PC-3 (cell line): ENCODE measurements around the gene ARFIP1. TPM values are rescaled to one million over a fixed set of nuclear protein-coding genes. Genes with fewer than 3 reads are reported as not detected.

Experiments
- ATAC-seq: fragments of 200-7000 bp; cut with Tn5 transposase; 2 replicates; pipeline ENCODE4 v1.9.1; 2020; ENCODE audit warnings: mild to moderate bottlenecking, moderate library complexity
- BruUV-seq: library from RNA; stranded (reverse); fragments of 400-500 nt; replicated peaks from 2 replicates; lab custom pipeline; 2021; lab: Mats Ljungman, UMichigan
- CTCF ChIA-PET: fragments of 300-600 bp; sonication (Branson Sonifier 250); formaldehyde crosslinking; loops from one replicate; lab custom pipeline; 2022; ENCODE audit warnings: antibody characterized with exemption; lab: Charles Lee
- POLR2A ChIA-PET: fragments of 300-600 bp; sonication (Branson Sonifier 250); formaldehyde crosslinking; loops from one replicate; lab custom pipeline; 2022; ENCODE audit warnings: antibody characterized with exemption; ENCODE audit not compliant: unreplicated experiment; lab: Charles Lee
- DNase-seq: peaks from one replicate; pipeline ENCODE4 v3.0.0-alpha.2; 2015
- H2AFZ ChIP-seq: fragments of 300-600 bp; sonication (generic); 2 replicates; pipeline ENCODE4 v1.6.0; 2016; ENCODE audit warnings: antibody characterized with exemption, low read length
- H3F3A ChIP-seq: fragments of 300-600 bp; sonication (generic); one replicate; pipeline ENCODE4 v1.6.0; 2017; ENCODE audit warnings: antibody characterized with exemption, low read length, control low read depth, mild to moderate bottlenecking; ENCODE audit not compliant: unreplicated experiment
- H3K27ac ChIP-seq: fragments of 300-600 bp; sonication (generic); 2 replicates; pipeline ENCODE4 v1.5.1; 2016; ENCODE audit warnings: mild to moderate bottlenecking, low read length
- H3K27me3 ChIP-seq: fragments of 300-600 bp; sonication (generic); 2 replicates; pipeline ENCODE4 v1.6.1; 2016; ENCODE audit warnings: low read length, mixed read lengths
- H3K36me3 ChIP-seq: fragments of 300-600 bp; sonication (generic); 2 replicates; pipeline ENCODE4 v1.6.1; 2016; ENCODE audit warnings: low read depth, mixed run types, low read length, mixed read lengths
- H3K4me1 ChIP-seq: fragments of 300-600 bp; sonication (generic); 2 replicates; pipeline ENCODE4 v1.5.1; 2016; ENCODE audit warnings: low read length; ENCODE audit not compliant: insufficient read depth
- H3K4me2 ChIP-seq: fragments of 300-600 bp; sonication (generic); 2 replicates; pipeline ENCODE4 v1.6.0; 2016; ENCODE audit warnings: low read length
- H3K4me3 ChIP-seq: fragments of 300-600 bp; sonication (generic); 2 replicates; pipeline ENCODE4 v1.5.1; 2016; ENCODE audit warnings: mild to moderate bottlenecking, low read length, mixed read lengths
- H3K79me2 ChIP-seq: fragments of 300-600 bp; sonication (generic); 2 replicates; pipeline ENCODE4 v1.6.1; 2017; ENCODE audit warnings: low read length, mixed read lengths
- H3K9ac ChIP-seq: fragments of 300-600 bp; sonication (generic); 2 replicates; pipeline ENCODE4 v1.6.0; 2016; ENCODE audit warnings: mild to moderate bottlenecking, low read length
- H3K9me2 ChIP-seq: fragments of 300-600 bp; sonication (generic); replicated peaks from 2 replicates; pipeline ENCODE4 v1.6.1; 2016; ENCODE audit warnings: mixed run types, low read length, mixed read lengths
- H3K9me3 ChIP-seq: fragments of 300-600 bp; sonication (generic); 2 replicates; pipeline ENCODE4 v1.6.1; 2016; ENCODE audit warnings: low read length, mixed read lengths
- H4K20me1 ChIP-seq: fragments of 300-600 bp; sonication (generic); 2 replicates; pipeline ENCODE4 v1.6.1; 2016; ENCODE audit warnings: low read length, mixed read lengths
- EZH2 ChIP-seq: fragments of 300-600 bp; sonication (generic); IDR thresholded peaks from one replicate; pipeline ENCODE4 v1.6.1; 2017; ENCODE audit warnings: antibody characterized with exemption, mild to moderate bottlenecking, low read length; ENCODE audit not compliant: unreplicated experiment
- EZH2phosphoT487 ChIP-seq: fragments of 300-600 bp; sonication (generic); IDR thresholded peaks from 2 replicates; pipeline ENCODE4 v1.6.1; 2018; ENCODE audit warnings: mild to moderate bottlenecking, antibody characterized with exemption, low read length, borderline replicate concordance
- intact Hi-C: fragments of 100-400 bp; cut with micrococcal nuclease; formaldehyde crosslinking; loops from 2 replicates; pipeline ENCODE4 v1.9.0; 2023
- total RNA-seq: library from RNA; depleted of rRNA; stranded (reverse); fragments of >200 nt; gene quantifications from 2 replicates; pipeline ENCODE4 v1.2.3, GENCODE V29; 2014
- TF ChIP-seq, protein P1 (sequence below): fragments of 300-600 bp; sonication (generic); conservative IDR thresholded peaks from 2 replicates; pipeline ENCODE4 v1.5.1; 2017; ENCODE audit warnings: antibody characterized with exemption, low read depth, mild to moderate bottlenecking, low read length

The ARFIP1 gene
- total RNA-seq, 1 experiment from 2014 or later, result 23.5 TPM

DNA sequence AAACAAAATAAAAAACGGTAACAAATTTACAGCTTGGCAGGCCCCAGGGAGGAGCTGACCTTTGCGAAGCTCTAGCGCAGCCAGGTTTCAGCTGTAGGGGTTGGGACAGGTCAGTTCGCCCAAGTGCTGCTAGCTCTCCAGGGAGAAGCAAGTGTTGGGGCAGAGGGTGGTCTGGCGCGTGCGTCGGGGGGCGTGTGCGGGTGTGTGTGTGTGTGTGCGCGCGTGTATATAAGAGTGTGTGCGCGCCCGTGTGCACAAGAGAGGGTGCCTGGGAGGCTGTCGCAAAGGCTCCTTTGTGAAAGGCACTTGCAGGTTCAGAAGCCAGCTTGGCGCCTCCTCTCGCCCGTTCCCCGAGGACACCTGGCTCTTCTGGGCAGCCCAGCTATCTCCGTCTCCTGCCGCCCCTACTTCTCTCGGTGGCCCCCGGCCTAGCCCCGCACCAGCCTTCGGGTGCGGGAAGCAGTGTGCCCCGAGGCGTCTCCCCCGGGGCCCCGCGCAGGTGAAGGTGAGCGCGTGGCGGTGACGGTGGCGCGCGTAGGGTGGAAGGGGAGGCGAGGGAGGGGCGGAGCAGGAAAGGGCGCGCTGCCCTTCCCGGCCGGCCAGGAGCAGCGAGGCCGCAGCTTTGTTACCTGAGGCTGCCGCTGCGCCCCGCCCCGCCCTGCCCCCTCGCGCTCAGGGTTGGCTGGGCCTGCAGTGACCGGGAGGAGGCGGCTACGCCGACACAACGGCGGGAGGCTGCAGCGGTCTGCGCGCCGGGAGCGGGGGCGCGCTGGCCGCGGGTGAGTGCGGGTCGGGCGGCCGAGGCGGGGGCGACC, 156.1 kb downstream of the ARFIP1 start, which contains the start of gene FHDC1:
Gene FHDC1, plus strand, starts transcription at position 693 of the 815 bp plus-strand sequence. CDS start 6,735 bp downstream, outside the sequence.
- CTCF ChIA-PET, result no interaction called here
- ATAC-seq (peak; percentile 88), DNase-seq (peak; percentile 76)
- TF ChIP-seq, protein P1, sequence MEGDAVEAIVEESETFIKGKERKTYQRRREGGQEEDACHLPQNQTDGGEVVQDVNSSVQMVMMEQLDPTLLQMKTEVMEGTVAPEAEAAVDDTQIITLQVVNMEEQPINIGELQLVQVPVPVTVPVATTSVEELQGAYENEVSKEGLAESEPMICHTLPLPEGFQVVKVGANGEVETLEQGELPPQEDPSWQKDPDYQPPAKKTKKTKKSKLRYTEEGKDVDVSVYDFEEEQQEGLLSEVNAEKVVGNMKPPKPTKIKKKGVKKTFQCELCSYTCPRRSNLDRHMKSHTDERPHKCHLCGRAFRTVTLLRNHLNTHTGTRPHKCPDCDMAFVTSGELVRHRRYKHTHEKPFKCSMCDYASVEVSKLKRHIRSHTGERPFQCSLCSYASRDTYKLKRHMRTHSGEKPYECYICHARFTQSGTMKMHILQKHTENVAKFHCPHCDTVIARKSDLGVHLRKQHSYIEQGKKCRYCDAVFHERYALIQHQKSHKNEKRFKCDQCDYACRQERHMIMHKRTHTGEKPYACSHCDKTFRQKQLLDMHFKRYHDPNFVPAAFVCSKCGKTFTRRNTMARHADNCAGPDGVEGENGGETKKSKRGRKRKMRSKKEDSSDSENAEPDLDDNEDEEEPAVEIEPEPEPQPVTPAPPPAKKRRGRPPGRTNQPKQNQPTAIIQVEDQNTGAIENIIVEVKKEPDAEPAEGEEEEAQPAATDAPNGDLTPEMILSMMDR, result no peak; the same call in 1 of the 2 replicates
- TF ChIP-seq EZH2 (no peak), EZH2phosphoT487 (no peak)
- Histone ChIP-seq H3K4me2 (peak within 1 kb of the TSS; percentile 98), H4K20me1 (no peaks in the 10 kb centered on the region), H3K4me3 (peak within 1 kb of the TSS; percentile 85), H3K4me1 (peaks cover 9% of the 10 kb centered on the region), H3K27ac (no peak within 1 kb of the TSS), H3F3A (no peaks in the 10 kb centered on the region), H3K9me2 (no peaks in the 10 kb centered on the region), H3K9me3 (no peaks in the 10 kb centered on the region), H2AFZ (peak within 1 kb of the TSS; percentile 87), H3K27me3 (no peaks in the 10 kb centered on the region), H3K79me2 (no peaks in the 10 kb centered on the region), H3K9ac (peak within 1 kb of the TSS; percentile 52), H3K36me3 (no peaks in the 10 kb centered on the region)
- intact Hi-C loops, result loop anchor here (5.0 kb wide), 2 partner anchors 34 to 89 kb away; no protein-coding TSS in a partner anchor
- no TSS peak for BruUV-seq
- POLR2A ChIA-PET, result interaction anchor here (0.7 kb wide), 1 partner anchor 147 kb away, joined by 6 read pairs; no protein-coding TSS in a partner anchor

DNA sequence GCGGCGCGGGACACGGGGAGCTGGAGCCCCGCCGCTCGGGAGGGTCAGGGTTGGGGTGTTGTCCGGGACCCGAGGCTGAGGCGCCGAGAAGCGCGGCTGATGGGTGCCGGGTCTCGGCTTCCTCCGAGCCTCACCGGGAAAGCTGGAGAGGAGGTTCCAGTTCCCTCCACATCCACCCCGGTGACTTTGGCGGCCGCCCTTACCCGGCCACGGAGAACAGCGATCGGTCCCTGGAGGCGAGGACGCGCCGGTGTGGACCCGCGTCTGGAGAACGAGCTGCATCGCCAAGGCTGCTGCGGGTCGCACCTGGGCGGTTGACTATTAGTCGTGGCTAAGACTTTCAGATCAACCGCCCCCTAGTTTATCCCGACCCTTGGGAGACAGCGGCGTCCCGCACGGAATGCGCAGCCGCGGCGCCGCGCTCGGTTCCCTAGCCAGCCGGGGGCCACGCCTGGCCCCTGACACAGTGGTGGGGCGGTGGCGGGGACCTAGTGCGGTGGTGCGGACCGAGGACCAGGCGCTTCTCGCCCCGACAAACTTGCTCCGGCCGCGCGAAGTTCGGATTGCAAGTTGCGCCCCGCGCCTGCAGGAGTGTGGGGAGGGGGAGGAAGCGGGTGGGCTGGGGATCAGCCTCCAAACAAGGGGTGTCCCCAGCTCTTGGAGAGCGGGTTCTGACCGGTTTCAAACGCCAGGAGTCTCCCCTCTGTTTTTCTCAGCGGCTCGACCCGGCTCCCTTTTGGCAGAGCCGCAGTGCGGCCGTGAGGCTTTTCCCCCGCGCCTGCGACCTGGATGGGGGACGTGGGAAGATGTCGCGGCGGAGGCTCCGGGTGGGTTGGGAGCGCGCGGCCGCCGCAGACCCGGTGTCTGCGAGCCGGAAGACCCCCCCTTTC, 156.9 kb downstream of the ARFIP1 start:
- peak; percentile 21 for DNase-seq

More for the DNA sequence above, 156.9 kb downstream of the ARFIP1 start:
- no peaks in the 10 kb centered on the region for H3K79me2 ChIP-seq
- no peaks in the 10 kb centered on the region for H3K36me3 ChIP-seq
- H3K9me3 ChIP-seq, result no peaks in the 10 kb centered on the region
- peak overlapping the region; percentile 98 for H3K4me2 ChIP-seq
- peak; percentile 37 for ATAC-seq
- H2AFZ ChIP-seq, result peak overlapping the region; percentile 87
- no TSS peak for BruUV-seq
- no peaks in the 10 kb centered on the region for H3K9me2 ChIP-seq
- CTCF ChIA-PET, result interaction anchor here (0.9 kb wide), 1 partner anchor 147 kb away, joined by 3 read pairs; no protein-coding TSS in a partner anchor
- no peaks in the 10 kb centered on the region for H3K27me3 ChIP-seq
- no peak overlapping the region for H3K27ac ChIP-seq
- TF ChIP-seq EZH2 (no peak), EZH2phosphoT487 (no peak)
- TF ChIP-seq, protein P1, result no peak
- H4K20me1 ChIP-seq, result no peaks in the 10 kb centered on the region
- H3K4me3 ChIP-seq, result peak overlapping the region; percentile 85
- H3K4me1 ChIP-seq, result peaks cover 9% of the 10 kb centered on the region
- intact Hi-C loops, result loop anchor here (5.0 kb wide), 2 partner anchors 34 to 89 kb away; no protein-coding TSS in a partner anchor
- peak overlapping the region; percentile 17; the same call in 1 of the 2 replicates for H3K9ac ChIP-seq
- H3F3A ChIP-seq, result no peaks in the 10 kb centered on the region
- POLR2A ChIA-PET, result interaction anchor here (0.7 kb wide), 1 partner anchor 146 kb away, joined by 6 read pairs; no protein-coding TSS in a partner anchor
